Dendritic cell treated with granulocyte-macrophage colony-stimulating factor and Interleukin-4, amounts not matched to agents 40 ng/mL and 50 ng/mL, for 4 days (primary cell): ENCODE measurements around the gene CINP.

ENCODE experiments used
- H3K27ac Mint-ChIP-seq: one replicate; pipeline ENCODE4 v1.8.0; 2022; ENCODE audit warnings: mild to moderate bottlenecking, mixed read lengths
- H3K27me3 Mint-ChIP-seq: one replicate; pipeline ENCODE4 v1.8.0; 2022; ENCODE audit warnings: mild to moderate bottlenecking, mixed read lengths
- H3K36me3 Mint-ChIP-seq: one replicate; pipeline ENCODE4 v1.8.0; 2022; ENCODE audit warnings: low read depth, mixed read lengths
- H3K4me1 Mint-ChIP-seq: one replicate; pipeline ENCODE4 v1.8.0; 2022; ENCODE audit warnings: low read depth, mixed read lengths
- H3K4me3 Mint-ChIP-seq: one replicate; pipeline ENCODE4 v1.8.0; 2022; ENCODE audit warnings: mild to moderate bottlenecking, moderate library complexity, mixed read lengths
- H3K9me3 Mint-ChIP-seq: one replicate; pipeline ENCODE4 v1.8.0; 2022; ENCODE audit warnings: mixed read lengths
- intact Hi-C: fragments of 100-400 bp; cut with micrococcal nuclease; formaldehyde crosslinking; loops from one replicate; pipeline ENCODE4 v1.15.0; 2022

The CINP gene

GRCh38 chr14:102320671-102321455, 41.8 kb downstream of the CINP start:
- intact Hi-C loops: no loop called here
- H3K27me3 Mint-ChIP-seq: no peaks in the 10 kb centered on the region

DNA sequence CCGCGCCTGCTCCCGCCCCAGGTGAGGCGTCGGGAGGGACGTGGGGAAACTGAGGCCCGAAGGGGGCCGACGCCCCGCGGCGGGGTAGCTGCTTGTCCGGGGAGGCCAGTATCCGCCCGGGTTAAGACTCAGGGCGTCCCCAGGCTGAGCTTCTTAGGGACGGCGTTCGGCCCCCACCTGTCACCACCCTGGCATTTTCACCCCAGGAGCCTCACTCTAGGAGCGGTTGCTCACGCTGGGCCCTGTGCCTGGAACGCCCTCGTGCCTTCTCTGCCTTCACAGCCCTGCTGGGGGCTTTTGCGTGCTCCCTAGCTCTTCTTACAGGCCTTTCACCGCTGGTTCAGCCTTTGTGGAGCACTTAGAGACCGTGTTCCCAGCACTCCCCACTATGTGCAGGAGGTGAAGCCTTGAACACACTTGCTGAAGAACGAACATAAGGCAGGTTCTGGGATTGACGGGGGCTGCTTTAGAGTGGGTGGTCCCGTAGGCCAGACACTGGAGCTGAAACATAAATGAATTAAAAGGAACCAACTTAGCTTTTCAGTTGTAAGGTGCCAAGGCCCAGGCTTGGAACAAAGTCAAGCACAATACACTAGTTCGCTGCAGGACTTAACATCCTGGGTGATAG, 42.5 kb downstream of the CINP start:
- Mint-ChIP-seq H3K4me3 (peak overlapping the region; percentile 86), H3K9me3 (no peaks in the 10 kb centered on the region), H3K27ac (peak overlapping the region; percentile 84), H3K4me1 (peaks cover 34% of the 10 kb centered on the region), H3K36me3 (peaks cover 6% of the 10 kb centered on the region), H3K27me3 (peaks cover 4% of the 10 kb centered on the region)
- intact Hi-C loops: no loop called here

More at GRCh38 chr14:102320671-102321455, 41.8 kb downstream of the CINP start:
- peaks cover 12% of the 10 kb centered on the region for H3K36me3 Mint-ChIP-seq
- peaks cover 34% of the 10 kb centered on the region for H3K4me1 Mint-ChIP-seq
- peak overlapping the region; percentile 86 for H3K4me3 Mint-ChIP-seq
- H3K27ac Mint-ChIP-seq: peak overlapping the region; percentile 84
- no peaks in the 10 kb centered on the region for H3K9me3 Mint-ChIP-seq

DNA sequence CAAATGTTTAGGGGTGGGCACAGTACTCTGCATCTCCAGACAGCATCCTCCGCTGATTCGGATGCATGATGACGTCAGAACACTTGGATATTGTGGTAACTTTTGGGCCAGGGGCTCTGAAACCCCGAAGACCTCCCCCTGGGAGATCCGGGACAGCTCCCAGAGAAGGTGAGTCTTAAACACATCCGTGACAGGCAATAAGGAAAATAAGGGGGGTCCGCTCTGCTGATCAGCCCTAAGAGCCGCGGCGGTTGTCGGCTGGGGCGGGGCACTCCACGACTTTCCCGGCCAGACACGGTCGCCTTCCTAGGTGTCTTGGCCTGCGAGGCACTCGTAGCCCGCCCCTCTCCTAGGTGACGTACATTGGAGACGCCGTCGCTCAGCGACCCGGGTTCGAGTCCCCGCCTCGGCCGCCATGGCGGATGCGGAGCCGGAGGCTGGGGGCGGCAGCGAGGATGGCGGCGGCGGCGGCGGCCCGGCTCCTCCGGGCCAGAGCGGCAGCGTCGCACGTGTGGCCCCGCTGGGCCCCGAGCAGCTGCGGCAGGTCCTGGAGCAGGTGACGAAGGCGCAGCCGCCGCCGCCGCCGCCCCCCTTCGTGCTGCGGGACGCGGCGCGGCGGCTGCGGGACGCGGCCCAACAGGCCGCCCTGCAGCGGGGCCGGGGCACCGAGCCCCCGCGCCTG, 43.2 kb downstream of the CINP start, which contains the start of gene ZNF839:
Gene ZNF839, plus strand, starts transcription at position 396 of the 682 bp plus-strand sequence. Its CDS starts 20 bp downstream, at position 416.
- Mint-ChIP-seq H3K4me3 (peak within 1 kb of the TSS; percentile 90), H3K4me1 (peaks cover 38% of the 10 kb centered on the region), H3K9me3 (no peaks in the 10 kb centered on the region), H3K36me3 (peaks cover 6% of the 10 kb centered on the region), H3K27me3 (peaks cover 9% of the 10 kb centered on the region), H3K27ac (peak within 1 kb of the TSS; percentile 84)
- intact Hi-C loops: loop anchor here (10.0 kb wide), 1 partner anchor 355 kb away; the partner anchor contains the start of gene DYNC1H1

DNA sequence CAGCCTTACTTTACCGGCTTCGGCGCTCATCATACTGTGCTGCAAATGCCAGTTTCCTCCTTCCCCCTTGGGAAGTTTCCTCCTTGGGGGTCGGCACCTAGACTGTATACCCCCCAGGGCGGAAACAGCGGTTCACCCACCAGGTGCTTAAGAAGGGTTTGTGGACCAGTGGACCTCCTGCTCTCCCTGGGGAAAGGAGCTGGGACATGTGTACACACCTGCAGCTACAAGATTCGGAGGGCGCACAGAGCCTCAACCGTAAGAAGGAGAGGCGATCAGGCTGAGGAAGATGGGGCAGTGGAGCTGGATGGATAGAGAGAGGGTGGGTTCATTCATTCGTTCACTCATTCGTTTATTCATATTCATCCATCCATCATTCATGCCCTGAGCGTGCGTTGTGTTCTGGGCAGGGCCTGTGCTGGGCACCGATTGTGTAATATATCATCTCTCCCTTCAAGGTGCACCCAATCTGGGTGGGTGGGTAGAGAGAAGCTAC, 43.9 kb downstream of the CINP start:
- peaks cover 6% of the 10 kb centered on the region for H3K36me3 Mint-ChIP-seq
- peaks cover 12% of the 10 kb centered on the region for H3K27me3 Mint-ChIP-seq
- peaks cover 41% of the 10 kb centered on the region for H3K4me1 Mint-ChIP-seq
- intact Hi-C loops: loop anchor here (10.0 kb wide), 1 partner anchor 354 kb away; the partner anchor contains the start of gene DYNC1H1
- peak overlapping the region; percentile 90 for H3K4me3 Mint-ChIP-seq
- peak overlapping the region; percentile 84 for H3K27ac Mint-ChIP-seq
- no peaks in the 10 kb centered on the region for H3K9me3 Mint-ChIP-seq

- Mint-ChIP-seq H3K4me1 (peaks cover 41% of the 10 kb centered on the region), H3K27ac (peak overlapping the region; percentile 79), H3K27me3 (peaks cover 12% of the 10 kb centered on the region), H3K4me3 (peak overlapping the region; percentile 80), H3K9me3 (no peaks in the 10 kb centered on the region), H3K36me3 (peaks cover 6% of the 10 kb centered on the region)
- intact Hi-C loops: loop anchor here (2.0 to 10.0 kb wide), 2 partner anchors 231 to 353 kb away; partner anchors contain the start of genes DYNC1H1 and HSP90AA1
Observed at GRCh38 chr14:102317564-102318248, 45.0 kb downstream of the CINP start.

DNA sequence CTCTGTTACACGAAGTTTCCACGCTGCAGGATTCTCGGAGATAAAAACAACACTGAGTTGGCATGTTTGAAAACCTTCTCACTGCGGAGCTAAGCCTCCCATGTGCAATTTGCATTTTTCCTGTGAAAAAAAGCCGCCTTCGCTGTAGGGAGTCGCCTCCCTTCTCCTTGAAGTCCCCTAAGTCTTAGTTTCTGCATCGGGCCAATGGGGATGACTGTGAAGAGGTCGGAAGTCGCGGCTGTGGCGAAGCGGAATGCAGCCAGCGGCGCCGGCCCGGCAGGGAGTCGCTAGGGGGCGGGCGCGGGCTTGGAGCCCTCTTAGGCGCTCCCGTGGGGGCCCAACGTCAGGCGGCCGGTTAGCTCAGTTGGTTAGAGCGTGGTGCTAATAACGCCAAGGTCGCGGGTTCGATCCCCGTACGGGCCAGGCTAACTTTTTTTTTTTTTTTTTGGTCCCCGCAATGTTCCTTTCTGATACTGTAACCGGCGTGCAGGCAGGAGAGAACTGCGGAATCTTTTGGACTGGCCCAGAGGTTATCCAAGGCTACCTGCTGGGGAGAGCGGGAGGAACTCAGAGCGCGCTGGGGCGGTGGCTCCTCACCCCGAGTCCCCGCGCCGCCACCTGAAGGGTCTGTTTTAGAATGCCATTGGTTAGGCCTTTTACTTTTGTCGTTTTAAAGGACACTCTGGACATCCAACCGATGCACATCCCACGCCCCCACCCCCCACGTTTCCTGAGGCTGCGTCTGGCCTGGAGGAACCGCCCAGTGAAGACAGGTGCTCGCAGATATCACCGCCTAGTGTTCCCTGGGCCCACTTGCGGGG, 45.7 kb downstream of the CINP start:
- intact Hi-C loops: loop anchor here (2.0 to 10.0 kb wide), 2 partner anchors 230 to 352 kb away; partner anchors contain the start of genes DYNC1H1 and HSP90AA1
- H3K36me3 Mint-ChIP-seq: peaks cover 6% of the 10 kb centered on the region
- H3K27me3 Mint-ChIP-seq: peaks cover 12% of the 10 kb centered on the region
- H3K4me1 Mint-ChIP-seq: peaks cover 41% of the 10 kb centered on the region
- H3K27ac Mint-ChIP-seq: peak overlapping the region; percentile 79
- no peaks in the 10 kb centered on the region for H3K9me3 Mint-ChIP-seq
- H3K4me3 Mint-ChIP-seq: peak overlapping the region; percentile 80

DNA sequence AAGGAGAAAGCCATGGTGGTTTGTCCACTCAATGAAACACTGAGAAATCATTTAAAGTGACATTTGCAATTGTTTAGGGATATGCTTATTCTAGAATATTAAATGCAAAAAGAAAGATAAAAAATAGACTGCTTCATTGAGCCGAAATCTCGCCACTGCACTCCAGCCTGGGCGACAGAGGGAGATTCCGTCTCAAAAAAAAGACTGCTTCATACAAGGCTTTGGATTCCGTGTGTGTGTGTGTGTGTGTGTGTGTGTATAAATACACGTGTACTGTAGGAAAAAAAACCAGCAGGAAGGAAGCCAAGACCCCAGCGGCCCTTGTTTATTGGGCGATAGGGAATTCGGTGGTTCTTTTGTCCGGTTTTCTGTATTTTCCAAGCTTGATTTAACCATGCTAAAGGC, 46.4 kb downstream of the CINP start:
- Mint-ChIP-seq H3K9me3 (no peaks in the 10 kb centered on the region), H3K36me3 (peaks cover 6% of the 10 kb centered on the region), H3K4me3 (peak overlapping the region; percentile 80), H3K27ac (peak overlapping the region; percentile 79), H3K27me3 (peaks cover 12% of the 10 kb centered on the region), H3K4me1 (peaks cover 41% of the 10 kb centered on the region)
- intact Hi-C loops: loop anchor here (2.0 to 10.0 kb wide), 2 partner anchors 230 to 352 kb away; partner anchors contain the start of genes DYNC1H1 and HSP90AA1

DNA sequence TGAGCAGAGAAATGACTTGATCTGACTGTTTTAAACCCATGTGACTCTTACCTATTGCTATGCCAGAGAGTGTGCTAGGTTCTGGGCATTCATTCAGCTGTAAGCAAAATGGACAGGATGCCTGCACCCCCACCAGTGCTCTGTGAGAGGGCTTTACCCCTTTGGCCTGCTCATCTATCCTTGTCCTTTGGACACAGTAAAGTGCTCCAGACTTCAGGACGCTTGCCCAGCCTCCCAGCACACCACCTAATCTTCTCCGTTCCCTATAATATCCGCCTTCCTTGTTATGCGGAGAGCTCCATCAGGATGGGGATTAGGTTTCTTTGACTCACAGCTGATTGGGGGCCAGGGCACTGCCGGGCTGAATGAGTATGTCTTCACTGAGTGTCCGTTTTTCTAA, 47.6 kb downstream of the CINP start:
- H3K36me3 Mint-ChIP-seq: peaks cover 6% of the 10 kb centered on the region
- no peak overlapping the region for H3K4me3 Mint-ChIP-seq
- H3K9me3 Mint-ChIP-seq: no peaks in the 10 kb centered on the region
- intact Hi-C loops: loop anchor here (2.0 to 10.0 kb wide), 2 partner anchors 78 to 350 kb away; partner anchors contain the start of gene DYNC1H1
- H3K4me1 Mint-ChIP-seq: peaks cover 33% of the 10 kb centered on the region
- H3K27ac Mint-ChIP-seq: no peak overlapping the region
- H3K27me3 Mint-ChIP-seq: peaks cover 14% of the 10 kb centered on the region

- Mint-ChIP-seq H3K4me1 (peaks cover 31% of the 10 kb centered on the region), H3K27me3 (peaks cover 16% of the 10 kb centered on the region), H3K36me3 (peaks cover 4% of the 10 kb centered on the region), H3K9me3 (no peaks in the 10 kb centered on the region), H3K4me3 (peak overlapping the region; percentile 74), H3K27ac (peak overlapping the region; percentile 35)
- intact Hi-C loops: loop anchor here (2.0 to 10.0 kb wide), 2 partner anchors 78 to 350 kb away; partner anchors contain the start of gene DYNC1H1
Observed at GRCh38 chr14:102314242-102315011, 48.3 kb downstream of the CINP start.

GRCh38 chr14:102304611-102305506, 57.8 kb downstream of the CINP start, which contains the start of gene MOK:
Gene MOK (minus strand): TSS chr14:102305164. CDS start chr14:102304968, 196 bp downstream.
- Mint-ChIP-seq H3K4me3 (peak within 1 kb of the TSS; percentile 94), H3K4me1 (peaks cover 12% of the 10 kb centered on the region), H3K36me3 (peaks cover 7% of the 10 kb centered on the region), H3K27ac (peak within 1 kb of the TSS; percentile 84), H3K27me3 (peaks cover 2% of the 10 kb centered on the region), H3K9me3 (no peaks in the 10 kb centered on the region)
- intact Hi-C loops: no loop called here

DNA sequence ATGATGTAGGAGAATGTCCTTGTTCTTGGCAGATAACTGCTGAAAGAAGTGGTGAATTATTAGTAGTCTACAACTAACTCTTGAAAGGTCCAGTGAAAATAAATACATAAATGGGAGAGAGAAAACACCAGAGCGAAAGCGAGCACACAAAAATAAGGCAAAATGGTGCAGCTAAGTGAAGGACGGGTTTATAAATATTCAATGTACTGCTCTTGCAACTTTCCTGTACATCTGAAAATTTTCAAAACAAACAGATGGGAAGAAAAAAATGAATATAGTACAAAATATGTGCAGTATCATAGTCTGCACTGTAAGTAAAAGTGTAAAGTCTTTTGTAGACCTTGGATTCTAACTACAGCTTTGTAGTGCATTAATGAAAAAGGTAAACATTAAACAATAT, 59.0 kb downstream of the CINP start:
- Mint-ChIP-seq H3K27ac (no peak overlapping the region), H3K4me1 (peaks cover 12% of the 10 kb centered on the region), H3K36me3 (peaks cover 7% of the 10 kb centered on the region), H3K4me3 (no peak overlapping the region), H3K9me3 (no peaks in the 10 kb centered on the region), H3K27me3 (peaks cover 2% of the 10 kb centered on the region)
- intact Hi-C loops: no loop called here
